K562 (cell line): ENCODE data around the gene CKM. TPM values are rescaled to one million over a fixed set of nuclear protein-coding genes. Genes with fewer than 3 reads are reported as not detected.

Source experiments
- ADNP ChIP-seq: fragments of 200-800 bp; sonication (Bioruptor generic); IDR thresholded peaks from 2 replicates; pipeline ENCODE4 v1.6.1; 2016; ENCODE audit warnings: missing genetic modification characterization, missing compliant biosample characterization
- AFF4 ChIP-seq: sonication (generic); formaldehyde crosslinking; IDR thresholded peaks from 2 replicates; pipeline ENCODE4 v1.8.0; 2023; ENCODE audit warnings: mild to moderate bottlenecking, missing genetic modification reagents
- ARHGAP35 ChIP-seq: fragments of 450-650 bp; IDR thresholded peaks from 2 replicates; pipeline ENCODE4 v1.6.1; 2018; ENCODE audit not compliant: partially characterized antibody
- CTCFL ChIP-seq: IDR thresholded peaks from 2 replicates; pipeline ENCODE4 v1.6.1; 2011; ENCODE audit warnings: borderline replicate concordance, low read depth, mild to moderate bottlenecking, moderate library complexity, low read length; ENCODE audit not compliant: insufficient read depth, poor library complexity, severe bottlenecking
- FIP1L1 ChIP-seq: fragments of 200-400 bp; formaldehyde crosslinking; IDR thresholded peaks from 2 replicates; pipeline ENCODE4 v1.6.1; 2018; ENCODE audit warnings: mild to moderate bottlenecking, low read depth, low read length; ENCODE audit not compliant: poor library complexity, severe bottlenecking
- FOXK2 ChIP-seq, 2 experiments: fragments of 450-650 bp; IDR thresholded peaks in 1 of 2; conservative IDR thresholded peaks in 1 of 2; 2 replicates each; pipeline ENCODE4 v1.6.1; 2016; ENCODE audit warnings: low read depth in 2 of 2, mild to moderate bottlenecking in 1 of 2
- GABPA ChIP-seq: fragments of 200-800 bp; sonication (Bioruptor generic); conservative IDR thresholded peaks from 2 replicates; pipeline ENCODE4 v1.6.1; 2016; ENCODE audit warnings: low read depth, missing genetic modification characterization, missing compliant biosample characterization
- IRF2 ChIP-seq: sonication (generic); formaldehyde crosslinking; IDR thresholded peaks from 2 replicates; pipeline ENCODE4 v1.8.1; 2022; ENCODE audit warnings: mild to moderate bottlenecking, missing genetic modification reagents
- LARP7 ChIP-seq: fragments of 450-650 bp; IDR thresholded peaks from 2 replicates; pipeline ENCODE4 v1.6.1; 2016
- MITF ChIP-seq: IDR thresholded peaks from 2 replicates; pipeline ENCODE4 v1.6.1; 2014; ENCODE audit warnings: antibody characterized with exemption
- NCOA1 ChIP-seq: fragments of 450-650 bp; IDR thresholded peaks from 2 replicates; pipeline ENCODE4 v1.6.1; 2016; ENCODE audit warnings: low read depth
- POLR2G ChIP-seq: fragments of 200-400 bp; formaldehyde crosslinking; IDR thresholded peaks from 2 replicates; pipeline ENCODE4 v1.6.1; 2017; ENCODE audit warnings: low read depth, mild to moderate bottlenecking, antibody characterized with exemption, low read length, moderate library complexity
- SRSF3 ChIP-seq: fragments of 200-400 bp; formaldehyde crosslinking; IDR thresholded peaks from 2 replicates; pipeline ENCODE4 v1.6.1; 2016; ENCODE audit warnings: mild to moderate bottlenecking, low read length, moderate library complexity; ENCODE audit not compliant: insufficient read depth
- TARDBP ChIP-seq: fragments of 450-650 bp; IDR thresholded peaks from 2 replicates; pipeline ENCODE4 v1.6.1; 2016
- TBP ChIP-seq: optimal IDR thresholded peaks from 2 replicates; pipeline ENCODE3; 2011; ENCODE audit warnings: low read depth, low read length, improper control_type of control experiment
- TCF3 ChIP-seq: sonication (generic); formaldehyde crosslinking; IDR thresholded peaks from 2 replicates; pipeline ENCODE4 v1.4.0; 2020; ENCODE audit warnings: mild to moderate bottlenecking, missing genetic modification reagents
- USF1 ChIP-seq: sonication (generic); formaldehyde crosslinking; IDR thresholded peaks from 2 replicates; pipeline ENCODE4 v1.9.0; 2022; ENCODE audit warnings: mild to moderate bottlenecking, missing genetic modification reagents
- ZBED1 ChIP-seq: IDR thresholded peaks from 2 replicates; pipeline ENCODE4 v1.6.1; 2014
- ZNF121 ChIP-seq: sonication (generic); formaldehyde crosslinking; conservative IDR thresholded peaks from 2 replicates; pipeline ENCODE4 v1.8.0; 2022; ENCODE audit warnings: missing genetic modification reagents
- ZNF23 ChIP-seq: fragments of 250-450 bp; sonication (Bioruptor Pico); IDR thresholded peaks from 2 replicates; pipeline ENCODE4 v1.4.0; 2020; ENCODE audit warnings: mild to moderate bottlenecking
- ZNF239 ChIP-seq: fragments of 250-450 bp; sonication (Bioruptor Pico); IDR thresholded peaks from 2 replicates; pipeline ENCODE4 v1.4.0; 2020; ENCODE audit warnings: mild to moderate bottlenecking
- ZNF75A ChIP-seq: fragments of 450-650 bp; formaldehyde crosslinking; IDR thresholded peaks from 2 replicates; pipeline ENCODE4 v1.4.0; 2020; ENCODE audit warnings: mild to moderate bottlenecking
- polyA plus RNA-seq, 8 experiments: library from polyadenylated mRNA; depleted of rRNA in 4 of 8; stranded (reverse) in 5 of 8; unstranded in 3 of 8; fragments of >200 nt; fragmentation: Nextera tagmentation in 2 of 8; fragmentation: Illumina TruSeq in 1 of 8; extraction: Ambion mirVana in 2 of 8; extraction: Trizol in 1 of 8; gene quantifications; 2 replicates each; pipeline versions ENCODE4 v1.2.1 to v1.2.3, GENCODE V29; 2011 to 2014; ENCODE audit warnings: inconsistent platforms in 1 of 8, missing spikeins in 1 of 8
- total RNA-seq, 7 experiments: library from RNA; depleted of rRNA in 6 of 7; stranded (reverse); fragments of >200 nt in 6 of 7; fragmentation: Illumina TruSeq in 2 of 7; extraction: Trizol in 2 of 7; gene quantifications; 2 replicates each; pipeline versions ENCODE4 v1.2.1 to v1.2.3, GENCODE V29; 2011 to 2021; ENCODE audit warnings: low replicate concordance in 1 of 7

Gene CKM
- total and polyA plus RNA-seq, 9 of the 15 experiments (the other 6 are each of a cell fraction or from before 2014, with no cell fraction given): 0.06 to 0.17 (median 0.09) TPM; not detected in 4

GRCh38 chr19:45263013-45263412 is 59.7 kb downstream of the CKM start (continued):
- TF ChIP-seq ZNF239 (CRISPR knock-in tag) (no peak), ZBED1 (no peak), ARHGAP35 (no peak), POLR2G (peak; percentile 68), CTCFL (no peak), TARDBP (no peak), ZNF75A (CRISPR knock-in tag) (no peak), FIP1L1 (no peak), ADNP (tag) (no peak), GABPA (tag) (no peak), TBP (no peak), LARP7 (no peak), ZNF121 (no peak), ZNF23 (no peak), AFF4 (CRISPR knock-in tag) (no peak), IRF2 (CRISPR knock-in tag) (no peak), MITF (no peak), SRSF3 (no peak), USF1 (CRISPR knock-in tag) (no peak), FOXK2 (conservative IDR thresholded peaks at IDR 0.05 in 1 of 2, IDR thresholded peaks at IDR 0.05 in 1 of 2; ENCODE audit: low read depth in 2 of 2) (no peak), TCF3 (CRISPR knock-in tag) (peak; percentile 37; the same call in 1 of the 2 replicates), NCOA1 (0 out of 2 replicates have a peak, but pooled peaks have one; percentile 10)
